Immature natural killer cell (primary cell): ENCODE measurements around the gene RAB23. TPM values are rescaled to one million over a fixed set of nuclear protein-coding genes. Genes with fewer than 3 reads are reported as not detected.

Experiments used
- DNase-seq, 3 donors: peaks; one replicate each; pipeline ENCODE4 v3.0.0; 2022; ENCODE audit warnings: mixed read lengths in 1 of 3
- H3K27ac Mint-ChIP-seq, 6 donors: one replicate each; pipeline ENCODE4 v1.8.0; 2020; ENCODE audit warnings: mixed read lengths in 6 of 6, mild to moderate bottlenecking in 5 of 6, inconsistent platforms in 4 of 6, moderate library complexity in 3 of 6
- H3K27me3 Mint-ChIP-seq, 3 donors: one replicate each; pipeline ENCODE4 v1.8.0; 2020 to 2021; ENCODE audit warnings: low read depth in 3 of 3, mild to moderate bottlenecking in 3 of 3, mixed read lengths in 3 of 3, moderate library complexity in 3 of 3, inconsistent platforms in 1 of 3
- H3K36me3 Mint-ChIP-seq, 3 donors: one replicate each; pipeline ENCODE4 v1.8.0; 2020; ENCODE audit warnings: mixed read lengths in 3 of 3, inconsistent platforms in 2 of 3, mild to moderate bottlenecking in 2 of 3
- H3K4me1 Mint-ChIP-seq, 2 donors: one replicate each; pipeline ENCODE4 v1.8.0; 2020; ENCODE audit warnings: inconsistent platforms in 2 of 2, mild to moderate bottlenecking in 2 of 2, mixed read lengths in 2 of 2, moderate library complexity in 1 of 2
- H3K4me3 Mint-ChIP-seq, 5 donors: one replicate each; pipeline ENCODE4 v1.8.0; 2020; ENCODE audit warnings: mild to moderate bottlenecking in 5 of 5, mixed read lengths in 5 of 5, inconsistent platforms in 3 of 5, moderate library complexity in 3 of 5
- H3K9me3 Mint-ChIP-seq, 6 donors: one replicate each; pipeline ENCODE4 v1.8.0; 2020; ENCODE audit warnings: mild to moderate bottlenecking in 6 of 6, mixed read lengths in 6 of 6, inconsistent platforms in 4 of 6, moderate library complexity in 3 of 6
- polyA plus RNA-seq, 3 donors: library from polyadenylated mRNA; unstranded; fragments of 300-500 nt; fragmentation: Illumina TruSeq; gene quantifications; one replicate each; pipeline ENCODE4 v1.2.3, GENCODE V29; 2021

The RAB23 gene
- polyA plus RNA-seq, 3 donors from 2014 or later: 0.94 to 1.1 TPM; not detected in 1

DNA sequence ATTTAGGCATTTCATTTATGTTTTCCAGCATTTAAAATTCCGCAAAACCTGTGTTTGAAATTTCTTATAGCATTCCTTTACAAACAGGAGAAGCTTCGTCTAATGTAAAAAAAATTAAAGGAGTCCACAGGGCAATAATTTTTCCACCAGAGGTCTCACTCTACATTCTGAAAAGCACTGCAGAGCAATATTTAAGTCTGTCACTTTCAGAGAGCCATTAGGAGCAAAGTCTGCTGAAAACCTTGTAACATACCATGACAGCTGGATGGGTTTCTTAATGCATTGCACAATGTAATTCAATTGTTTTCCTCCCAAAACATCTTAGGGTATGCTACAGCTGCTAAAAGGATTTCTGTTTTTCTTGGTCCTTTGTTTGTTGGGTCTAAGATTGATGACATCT is 32.0 kb downstream of the RAB23 start:
- H3K4me1 Mint-ChIP-seq: no peaks in the 10 kb centered on the region
- H3K27me3 Mint-ChIP-seq: peaks cover 0 to 1% (median 0%) of the 10 kb centered on the region in 3 donors
- H3K27ac Mint-ChIP-seq: no peak overlapping the region
- H3K36me3 Mint-ChIP-seq: peaks cover 0 to 14% (median 2%) of the 10 kb centered on the region in 3 donors
- H3K4me3 Mint-ChIP-seq: no peak overlapping the region
- no peak for DNase-seq
- H3K9me3 Mint-ChIP-seq: no peaks in the 10 kb centered on the region

GRCh38 chr6:57183336-57183735 is 38.8 kb downstream of the RAB23 start:
- Mint-ChIP-seq H3K27me3 (peaks cover 0 to 2% (median 0%) of the 10 kb centered on the region in 3 donors), H3K4me1 (no peaks in the 10 kb centered on the region), H3K4me3 (no peak overlapping the region), H3K36me3 (peaks cover 11 to 24% (median 13%) of the 10 kb centered on the region in 3 donors), H3K9me3 (no peaks in the 10 kb centered on the region), H3K27ac (no peak overlapping the region)
- no peak for DNase-seq

DNA sequence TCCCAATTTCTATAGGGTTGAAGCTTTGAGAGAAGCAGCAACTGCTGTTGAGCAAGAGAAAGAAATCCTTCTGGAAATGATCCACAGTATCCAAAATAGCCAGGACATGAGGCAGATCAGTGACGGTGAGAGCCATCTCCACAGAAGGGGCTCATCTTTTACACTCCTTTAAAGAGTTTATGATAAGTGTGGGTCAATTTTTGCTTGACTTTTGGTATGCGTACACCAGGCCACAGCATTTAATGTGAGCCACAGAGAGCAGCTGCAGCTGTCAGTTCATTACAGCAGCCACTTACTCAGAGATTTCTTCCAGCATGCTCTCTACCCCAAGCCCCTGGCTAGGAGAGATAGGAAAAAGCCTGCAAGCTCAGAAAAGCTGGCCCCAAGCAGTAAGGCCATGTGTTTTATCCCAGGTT is 40.1 kb downstream of the RAB23 start:
- H3K36me3 Mint-ChIP-seq: peaks cover 11 to 23% (median 13%) of the 10 kb centered on the region in 3 donors
- no peak overlapping the region for H3K4me3 Mint-ChIP-seq
- peak overlapping the region in 2 of 6 donors; percentile 29 to 45 for H3K27ac Mint-ChIP-seq

DNA sequence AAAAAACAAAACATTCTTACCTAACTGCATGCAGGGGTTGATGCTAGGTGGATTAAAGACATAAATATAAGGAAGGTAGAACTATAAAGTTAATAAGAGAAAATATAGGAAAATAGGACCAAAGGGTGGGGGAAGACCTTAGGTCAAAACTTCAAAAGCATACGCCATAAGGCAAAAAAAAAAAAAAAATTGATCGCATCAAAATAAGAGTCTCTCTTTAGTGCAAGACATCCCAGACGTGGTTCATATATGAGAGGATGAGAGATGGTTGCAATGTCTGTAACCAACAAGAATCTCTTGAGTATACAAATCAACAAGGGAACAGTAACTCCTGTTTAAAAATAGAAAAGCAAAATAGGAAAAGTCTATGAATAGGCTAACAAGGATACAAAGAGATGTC is 41.5 kb downstream of the RAB23 start:
- Mint-ChIP-seq H3K27ac (no peak overlapping the region), H3K4me3 (no peak overlapping the region), H3K36me3 (peaks cover 11 to 17% (median 13%) of the 10 kb centered on the region in 3 donors), H3K4me1 (no peaks in the 10 kb centered on the region), H3K27me3 (peaks cover 0 to 2% (median 0%) of the 10 kb centered on the region in 3 donors), H3K9me3 (no peaks in the 10 kb centered on the region)
- no peak for DNase-seq

More for the DNA sequence above, 40.1 kb downstream of the RAB23 start:
- Mint-ChIP-seq H3K27me3 (peaks cover 0 to 2% (median 0%) of the 10 kb centered on the region in 3 donors), H3K4me1 (no peaks in the 10 kb centered on the region), H3K9me3 (no peaks in the 10 kb centered on the region)
- DNase-seq: no peak

DNA sequence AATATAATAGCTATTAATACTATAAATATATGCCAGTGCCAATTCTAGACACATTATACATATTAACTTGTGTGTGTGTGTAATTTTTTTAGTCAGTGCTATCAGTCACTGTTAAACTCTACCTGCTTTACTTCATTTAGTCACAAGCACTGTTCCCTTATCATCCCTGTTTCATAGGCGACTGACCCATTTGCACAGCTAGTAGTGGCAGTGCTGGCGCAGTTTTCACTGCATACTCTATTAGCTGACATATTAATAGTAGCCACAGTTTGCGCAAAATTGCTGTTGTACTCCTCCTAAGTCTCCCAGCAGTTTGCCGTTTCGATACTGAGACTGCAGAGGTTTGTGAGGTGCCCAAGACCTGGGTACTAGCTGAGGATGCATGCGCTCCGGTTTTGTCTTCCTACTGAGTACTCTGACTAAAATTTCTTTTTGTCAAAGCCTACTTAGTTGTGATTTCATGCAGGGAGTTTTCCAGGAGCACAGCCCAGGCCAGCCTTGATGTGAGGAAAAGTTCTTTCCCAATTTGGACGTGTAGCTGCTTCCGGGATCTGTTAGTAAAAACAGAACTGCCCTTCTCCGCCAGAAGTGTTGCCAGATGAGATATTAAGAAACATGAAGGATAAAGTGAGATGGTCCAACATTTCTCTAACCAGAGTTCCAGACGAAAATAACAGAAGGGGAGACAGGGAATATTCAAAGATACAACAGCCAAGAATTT is 44.4 kb downstream of the RAB23 start:
- no peak for DNase-seq
- peaks cover 13 to 17% of the 10 kb centered on the region in 2 donors for H3K4me1 Mint-ChIP-seq
- no peaks in the 10 kb centered on the region for H3K9me3 Mint-ChIP-seq
- H3K27me3 Mint-ChIP-seq: peaks cover 0 to 3% (median 0%) of the 10 kb centered on the region in 3 donors
- no peak overlapping the region for H3K4me3 Mint-ChIP-seq
- H3K36me3 Mint-ChIP-seq: peaks cover 0 to 5% (median 0%) of the 10 kb centered on the region in 3 donors
- H3K27ac Mint-ChIP-seq: no peak overlapping the region

DNA sequence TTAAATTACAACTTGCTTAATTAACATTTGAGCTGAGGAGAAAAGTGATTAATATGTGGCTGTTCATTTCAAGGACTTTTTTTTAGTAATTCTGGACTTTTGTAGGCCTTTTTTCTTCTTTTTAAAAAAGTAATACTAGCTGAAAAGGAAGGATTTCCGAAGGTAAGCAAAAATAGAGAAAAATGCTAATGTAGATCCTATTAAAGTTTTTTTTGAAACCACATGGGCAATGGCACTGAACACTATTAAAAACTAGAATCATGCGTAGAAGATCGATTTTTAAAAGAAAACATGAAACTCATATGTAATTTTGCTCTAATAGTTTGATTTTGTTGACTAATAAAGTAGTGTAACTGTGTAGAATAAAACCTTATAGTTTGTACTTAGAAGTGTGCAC is 47.6 kb downstream of the RAB23 start:
- no peak overlapping the region for H3K4me3 Mint-ChIP-seq
- no peaks in the 10 kb centered on the region for H3K36me3 Mint-ChIP-seq
- peaks cover 0 to 1% (median 0%) of the 10 kb centered on the region in 3 donors for H3K27me3 Mint-ChIP-seq
- peaks cover 18 to 31% of the 10 kb centered on the region in 2 donors for H3K4me1 Mint-ChIP-seq
- no peaks in the 10 kb centered on the region for H3K9me3 Mint-ChIP-seq
- DNase-seq: no peak
- no peak overlapping the region for H3K27ac Mint-ChIP-seq

DNA sequence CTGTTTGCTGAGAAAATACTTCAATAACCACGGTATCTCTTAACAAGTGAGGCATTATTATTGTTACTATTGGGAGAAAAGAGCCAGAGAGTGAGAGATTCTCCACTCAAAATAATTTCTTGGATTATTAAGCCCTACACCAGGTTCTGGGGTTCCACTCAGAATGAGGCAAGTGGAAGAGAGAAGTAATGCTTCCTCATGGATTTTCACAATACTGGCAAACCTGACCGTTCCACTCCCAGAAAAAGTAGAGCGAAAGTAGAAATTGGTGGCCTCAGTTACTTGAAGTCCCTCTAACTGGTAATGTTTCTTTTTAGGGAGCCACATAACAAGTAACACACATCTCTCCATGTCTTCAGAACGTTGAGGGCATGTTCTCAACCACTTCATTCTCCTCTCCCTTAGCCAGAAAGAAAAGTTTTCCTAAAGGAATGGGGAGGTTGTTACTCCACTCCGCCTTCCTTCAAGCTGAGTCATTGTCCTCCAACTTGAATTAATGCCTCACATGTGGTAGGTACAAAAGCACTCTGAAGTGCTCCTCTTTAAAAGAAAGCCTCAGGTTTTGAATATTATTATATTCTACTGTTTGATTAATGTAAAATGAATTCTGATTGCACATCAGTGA is 48.1 kb downstream of the RAB23 start:
- DNase-seq: no peak
- Mint-ChIP-seq H3K36me3 (no peaks in the 10 kb centered on the region), H3K27ac (peak overlapping the region in 2 of 6 donors; percentile 42 to 88), H3K9me3 (no peaks in the 10 kb centered on the region), H3K27me3 (peaks cover 0 to 1% (median 0%) of the 10 kb centered on the region in 3 donors), H3K4me3 (peak overlapping the region; percentile 91 to 97 (median 95)), H3K4me1 (peaks cover 18 to 31% of the 10 kb centered on the region in 2 donors)

GRCh38 chr6:57173056-57173885 is 48.8 kb downstream of the RAB23 start:
- peaks cover 18 to 31% of the 10 kb centered on the region in 2 donors for H3K4me1 Mint-ChIP-seq
- DNase-seq: peak; percentile 4 to 23 (median 15)
- no peaks in the 10 kb centered on the region for H3K9me3 Mint-ChIP-seq
- peaks cover 0 to 1% (median 0%) of the 10 kb centered on the region in 3 donors for H3K27me3 Mint-ChIP-seq
- H3K4me3 Mint-ChIP-seq: peak overlapping the region; percentile 91 to 97 (median 95)
- H3K36me3 Mint-ChIP-seq: no peaks in the 10 kb centered on the region
- peak overlapping the region; percentile 88 to 95 (median 90) for H3K27ac Mint-ChIP-seq

DNA sequence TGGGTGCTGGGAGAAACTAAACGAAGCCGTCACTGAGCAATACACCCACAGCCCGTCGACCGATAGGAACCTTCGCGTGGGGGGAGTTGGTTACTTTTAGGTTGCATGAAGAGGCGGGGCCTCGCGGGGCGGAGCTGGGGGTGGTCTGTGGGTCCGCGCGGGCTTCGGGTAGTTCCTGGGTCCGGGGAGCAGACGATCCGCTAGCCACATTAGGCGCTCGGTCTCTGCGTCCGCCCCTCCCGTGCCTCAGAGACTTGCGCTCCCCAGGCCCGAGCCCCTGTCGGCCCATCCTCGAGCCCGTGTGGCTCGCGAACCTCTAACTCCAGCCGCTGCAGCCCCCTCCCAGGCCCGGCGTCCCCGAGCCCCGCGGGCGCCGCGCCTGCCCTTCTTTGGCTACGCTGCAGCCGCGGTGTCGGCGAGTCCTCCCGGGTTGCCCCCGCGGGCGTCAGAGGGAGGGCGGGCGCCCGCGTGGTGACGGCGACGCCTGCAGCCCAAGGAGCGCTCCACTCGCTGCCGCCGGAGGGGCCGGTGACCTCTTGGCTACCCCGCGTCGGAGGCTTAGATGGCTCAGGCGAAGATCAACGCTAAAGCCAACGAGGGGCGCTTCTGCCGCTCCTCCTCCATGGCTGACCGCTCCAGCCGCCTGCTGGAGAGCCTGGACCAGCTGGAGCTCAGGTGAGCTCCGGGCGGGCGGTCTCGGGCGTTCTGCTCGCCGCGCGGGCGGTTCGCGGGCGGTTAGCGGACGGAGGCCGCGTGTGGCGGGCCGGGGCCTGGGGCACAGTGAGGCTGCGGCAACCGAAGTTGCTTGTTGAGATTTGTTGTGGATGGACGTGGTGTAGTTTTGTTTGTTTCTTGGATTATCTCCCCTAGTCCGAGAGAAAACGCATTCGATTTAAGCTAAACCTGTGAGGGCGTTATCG is 49.7 kb downstream of the RAB23 start, which contains the start of gene BAG2:
TSS of gene BAG2 (plus strand) at position 191 of the 920 bp plus-strand sequence. CDS start at position 563, 372 bp downstream.
- peaks cover 18 to 31% of the 10 kb centered on the region in 2 donors for H3K4me1 Mint-ChIP-seq
- no peaks in the 10 kb centered on the region for H3K9me3 Mint-ChIP-seq
- peaks cover 0 to 1% (median 0%) of the 10 kb centered on the region in 3 donors for H3K27me3 Mint-ChIP-seq
- peaks cover under 1 to 1% (median under 1%) of the 10 kb centered on the region in 3 donors for H3K36me3 Mint-ChIP-seq
- peak; percentile 89 to 91 (median 90) for DNase-seq
- peak within 1 kb of the TSS; percentile 88 to 98 (median 94) for H3K27ac Mint-ChIP-seq
- peak within 1 kb of the TSS; percentile 91 to 97 (median 95) for H3K4me3 Mint-ChIP-seq

DNA sequence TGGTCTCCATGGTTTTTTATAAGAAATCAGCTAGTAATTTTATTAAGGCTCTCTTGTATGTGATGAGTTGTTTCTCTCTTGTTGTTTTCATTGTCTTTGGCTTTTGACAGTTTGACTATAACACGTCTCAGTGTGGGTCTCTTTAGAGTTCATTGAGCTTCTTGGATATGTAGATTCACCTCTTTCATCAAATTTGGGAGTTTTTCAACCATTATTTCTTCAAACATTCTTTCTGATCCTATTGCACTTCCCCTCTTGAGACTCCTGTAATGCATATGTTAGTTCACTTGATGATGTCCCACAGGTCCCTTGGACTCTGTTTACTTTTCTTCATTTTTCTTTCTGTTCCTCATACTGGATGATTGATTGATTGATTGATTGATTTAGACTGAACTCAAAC is 57.0 kb downstream of the RAB23 start:
- Mint-ChIP-seq H3K27me3 (no peaks in the 10 kb centered on the region), H3K9me3 (no peaks in the 10 kb centered on the region), H3K4me1 (no peaks in the 10 kb centered on the region), H3K27ac (peak overlapping the region in 1 of 6 donors; percentile 24), H3K36me3 (peaks cover 18 to 39% (median 32%) of the 10 kb centered on the region in 3 donors), H3K4me3 (no peak overlapping the region)
- no peak for DNase-seq

- Mint-ChIP-seq H3K27ac (no peak overlapping the region), H3K9me3 (no peaks in the 10 kb centered on the region), H3K27me3 (no peaks in the 10 kb centered on the region), H3K4me1 (no peaks in the 10 kb centered on the region), H3K36me3 (peaks cover 18 to 40% (median 33%) of the 10 kb centered on the region in 3 donors), H3K4me3 (no peak overlapping the region)
- DNase-seq: no peak
These were observed 58.2 kb downstream of the RAB23 start for GRCh38 chr6:57163956-57164355.

DNA sequence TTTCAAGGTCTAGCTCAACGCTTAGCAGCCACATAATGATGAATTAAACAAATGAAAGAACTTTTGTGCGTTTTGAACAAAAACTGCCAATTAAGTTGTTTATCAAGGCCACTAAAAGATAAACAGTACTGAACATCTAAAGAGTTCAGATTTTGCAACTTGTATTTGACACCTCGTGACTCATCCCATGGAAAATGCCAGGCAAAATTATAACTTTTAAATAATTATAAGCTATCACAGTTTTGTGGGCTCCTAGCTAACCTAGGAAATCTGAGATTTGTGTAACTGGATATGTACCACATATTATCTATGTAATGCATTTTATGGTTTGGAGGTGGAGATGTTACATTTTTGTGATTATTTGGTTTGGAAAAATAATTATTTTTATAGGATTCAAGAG is 59.6 kb downstream of the RAB23 start:
- no peak for DNase-seq
- Mint-ChIP-seq H3K27ac (no peak overlapping the region), H3K4me3 (no peak overlapping the region), H3K36me3 (peaks cover 18 to 48% (median 37%) of the 10 kb centered on the region in 3 donors), H3K9me3 (no peaks in the 10 kb centered on the region), H3K4me1 (no peaks in the 10 kb centered on the region), H3K27me3 (no peaks in the 10 kb centered on the region)

- H3K27ac Mint-ChIP-seq: no peak overlapping the region
- H3K4me3 Mint-ChIP-seq: no peak overlapping the region
- H3K36me3 Mint-ChIP-seq: peaks cover 15 to 48% (median 33%) of the 10 kb centered on the region in 3 donors
- no peaks in the 10 kb centered on the region for H3K27me3 Mint-ChIP-seq
- H3K4me1 Mint-ChIP-seq: no peaks in the 10 kb centered on the region
- no peak for DNase-seq
- H3K9me3 Mint-ChIP-seq: no peaks in the 10 kb centered on the region
These were observed 60.1 kb downstream of the RAB23 start for GRCh38 chr6:57162028-57162427.
